Lung (tissue), 12 donors: ENCODE results near the gene GATA3. TPM values are rescaled to one million over a fixed set of nuclear protein-coding genes. Genes with fewer than 3 reads are reported as not detected.

Source experiments
- ATAC-seq: fragments of 200-7000 bp; cut with Tn5 transposase; one replicate; pipeline ENCODE4 v1.9.1; 2020; ENCODE audit warnings: moderate number of reproducible peaks; ENCODE audit not compliant: insufficient read depth, low FRiP score
- DNase-seq, 3 donors: peaks; one replicate each; pipeline ENCODE4 v3.0.0-alpha.2; 2013 to 2017
- H3K27ac ChIP-seq, 2 donors: one replicate each; pipeline ENCODE4 v1.5.1; 2013; ENCODE audit warnings: mild to moderate bottlenecking in 2 of 2, moderate library complexity in 2 of 2, control low read depth in 1 of 2, inconsistent platforms in 1 of 2, low read depth in 1 of 2, low read length in 1 of 2
- H3K27me3 ChIP-seq, 3 donors: one replicate each; pipeline ENCODE4 v1.5.1; 2013; ENCODE audit warnings: low read length in 2 of 3; ENCODE audit not compliant: control insufficient read depth in 3 of 3, insufficient read depth in 3 of 3
- H3K36me3 ChIP-seq, 4 donors: one replicate each; pipeline ENCODE4 v1.5.1; 2013; ENCODE audit warnings: low read length in 4 of 4, mild to moderate bottlenecking in 1 of 4, moderate library complexity in 1 of 4; ENCODE audit not compliant: control insufficient read depth in 4 of 4, insufficient read depth in 4 of 4
- H3K4me1 ChIP-seq, 5 donors: one replicate each; pipeline ENCODE4 v1.5.1; 2013; ENCODE audit warnings: low read length in 5 of 5, mild to moderate bottlenecking in 2 of 5, moderate library complexity in 1 of 5; ENCODE audit not compliant: control insufficient read depth in 5 of 5, insufficient read depth in 5 of 5
- H3K4me3 ChIP-seq: one replicate; pipeline ENCODE4 v1.5.1; 2013; ENCODE audit warnings: mild to moderate bottlenecking, control low read depth, moderate library complexity
- H3K9ac ChIP-seq, 2 donors: one replicate each; pipeline ENCODE4 v1.5.1; 2013; ENCODE audit warnings: low read length in 2 of 2, control low read depth in 1 of 2; ENCODE audit not compliant: insufficient read depth in 1 of 2
- H3K9me3 ChIP-seq, 4 donors: one replicate each; pipeline ENCODE4 v1.5.1; 2013; ENCODE audit warnings: low read length in 3 of 4, mild to moderate bottlenecking in 1 of 4, moderate library complexity in 1 of 4; ENCODE audit not compliant: control insufficient read depth in 4 of 4, insufficient read depth in 3 of 4
- CTCF ChIP-seq: IDR thresholded peaks from 2 replicates; pipeline ENCODE4 v1.5.1; 2012; ENCODE audit warnings: mild to moderate bottlenecking; ENCODE audit errors: control extremely low read depth, extremely low read depth
- WGBS, 2 donors: extraction: QIAGEN DNeasy Blood & Tissue Kit; methylation state at CpG; one replicate each; pipeline ENCODE4 v1.1.7; 2013; 5-methylcytosine and 5-hydroxymethylcytosine counted together
- polyA plus RNA-seq, 2 donors: library from polyadenylated mRNA; stranded (reverse); fragments of 200-250 nt; gene quantifications; one replicate each; pipeline ENCODE4 v1.2.1, GENCODE V29; 2013
- total RNA-seq, 2 donors: library from RNA; depleted of rRNA in 1 of 2; stranded (reverse); fragments of >200 nt in 1 of 2; gene quantifications; one replicate each; pipeline ENCODE4 v1.2.1, GENCODE V29; 2014 to 2021
- donor health status: control.
- donor health status: control.
- donor health status: Bipolar disorder and iron deficiency.
- donor health status: healthy.
- donor health status: DM: yes; HTN: yes; CAD: no.

Gene GATA3
- total and polyA plus RNA-seq, 4 donors = 0.94 to 3.4 (median 1.8) TPM

- Histone ChIP-seq H3K4me3 (no peak overlapping the region), H3K27me3 (peaks cover 15 to 79% (median 70%) of the 10 kb centered on the region in 3 donors), H3K27ac (no peak overlapping the region), H3K9ac (no peak overlapping the region), H3K36me3 (no peaks in the 10 kb centered on the region), H3K4me1 (peaks cover 0 to 35% (median 0%) of the 10 kb centered on the region in 5 donors), H3K9me3 (peaks cover 0 to 7% (median 0%) of the 10 kb centered on the region in 4 donors)
- ATAC-seq = no peak
- 5 to 10% methylated on average over 29 of the region's 29 CpGs for WGBS, 2 donors
- no peak for DNase-seq
- no peak for TF ChIP-seq CTCF
These were observed 6.0 kb upstream of the GATA3 start for GRCh38 chr10:8048281-8049008.

GRCh38 chr10:8049045-8049864, 5.2 kb upstream of the GATA3 start:
- Histone ChIP-seq H3K9ac (no peak overlapping the region), H3K9me3 (peaks cover 0 to 7% (median 0%) of the 10 kb centered on the region in 4 donors), H3K36me3 (no peaks in the 10 kb centered on the region), H3K27me3 (peaks cover 15 to 77% (median 69%) of the 10 kb centered on the region in 3 donors), H3K4me1 (peaks cover 0 to 35% (median 4%) of the 10 kb centered on the region in 5 donors), H3K27ac (no peak overlapping the region), H3K4me3 (no peak overlapping the region)
- no peak for DNase-seq
- 4 to 5% methylated on average over 49 to 51 of the region's 51 CpGs for WGBS, 2 donors
- TF ChIP-seq CTCF = no peak
- ATAC-seq = no peak

GRCh38 chr10:8049865-8050555, 4.5 kb upstream of the GATA3 start:
- WGBS, 2 donors = 1 to 2% methylated on average over 61 to 68 of the region's 68 CpGs
- TF ChIP-seq CTCF = no peak
- Histone ChIP-seq H3K27ac (no peak overlapping the region), H3K9ac (no peak overlapping the region), H3K4me3 (peak overlapping the region; percentile 22), H3K27me3 (peaks cover 15 to 70% (median 67%) of the 10 kb centered on the region in 3 donors), H3K36me3 (no peaks in the 10 kb centered on the region), H3K9me3 (peaks cover 0 to 6% (median 0%) of the 10 kb centered on the region in 4 donors), H3K4me1 (peaks cover 0 to 37% (median 4%) of the 10 kb centered on the region in 5 donors)
- ATAC-seq (no peak), DNase-seq (peak in 2 of 3 donors; percentile 31 to 32)
